ENCODE data around the gene ZMAT3.

DNA sequence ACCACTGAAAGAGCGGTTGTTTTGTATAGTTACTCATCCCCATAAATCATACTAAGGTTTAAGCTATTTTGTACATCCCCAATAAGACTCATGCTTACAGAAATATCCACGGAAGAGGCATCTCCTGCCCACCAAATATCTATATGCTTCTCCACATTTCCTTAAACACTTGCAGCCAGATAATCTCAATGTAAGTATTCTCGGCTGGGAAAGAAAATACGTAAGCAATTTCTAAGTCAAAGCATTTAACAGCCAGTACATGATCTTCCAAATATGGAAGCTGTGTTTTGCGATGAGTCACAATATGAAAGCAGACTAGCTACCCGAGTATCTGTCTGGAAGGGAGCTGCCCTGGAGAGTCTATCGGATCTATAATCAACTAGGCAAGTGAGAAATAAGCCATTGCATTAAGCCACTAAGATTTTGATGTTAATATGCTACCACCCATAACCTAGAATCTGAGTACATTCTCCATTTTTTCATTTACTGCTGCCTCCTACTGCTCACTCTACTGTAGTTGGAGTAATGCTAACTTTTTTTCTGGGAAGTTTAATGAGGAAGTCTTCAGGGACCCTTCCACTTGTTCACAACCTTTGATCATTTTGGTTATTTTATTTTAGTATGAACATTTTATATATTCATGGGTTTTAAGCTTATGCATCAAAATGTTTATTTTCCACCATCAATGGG is 26.9 kb upstream of the ZMAT3 start:
- TF ChIP-seq, protein P1, sequence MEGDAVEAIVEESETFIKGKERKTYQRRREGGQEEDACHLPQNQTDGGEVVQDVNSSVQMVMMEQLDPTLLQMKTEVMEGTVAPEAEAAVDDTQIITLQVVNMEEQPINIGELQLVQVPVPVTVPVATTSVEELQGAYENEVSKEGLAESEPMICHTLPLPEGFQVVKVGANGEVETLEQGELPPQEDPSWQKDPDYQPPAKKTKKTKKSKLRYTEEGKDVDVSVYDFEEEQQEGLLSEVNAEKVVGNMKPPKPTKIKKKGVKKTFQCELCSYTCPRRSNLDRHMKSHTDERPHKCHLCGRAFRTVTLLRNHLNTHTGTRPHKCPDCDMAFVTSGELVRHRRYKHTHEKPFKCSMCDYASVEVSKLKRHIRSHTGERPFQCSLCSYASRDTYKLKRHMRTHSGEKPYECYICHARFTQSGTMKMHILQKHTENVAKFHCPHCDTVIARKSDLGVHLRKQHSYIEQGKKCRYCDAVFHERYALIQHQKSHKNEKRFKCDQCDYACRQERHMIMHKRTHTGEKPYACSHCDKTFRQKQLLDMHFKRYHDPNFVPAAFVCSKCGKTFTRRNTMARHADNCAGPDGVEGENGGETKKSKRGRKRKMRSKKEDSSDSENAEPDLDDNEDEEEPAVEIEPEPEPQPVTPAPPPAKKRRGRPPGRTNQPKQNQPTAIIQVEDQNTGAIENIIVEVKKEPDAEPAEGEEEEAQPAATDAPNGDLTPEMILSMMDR (IDR thresholded peaks at IDR 0.05), result peak; percentile 33
- TF ChIP-seq REST (IDR thresholded peaks at IDR 0.05; ENCODE audit: low read depth, low read length) (no peak), FOXJ3 (CRISPR knock-in tag; IDR thresholded peaks at IDR 0.05) (no peak), SMC3 (IDR thresholded peaks at IDR 0.05; ENCODE audit: low read depth, low read length) (no peak)

All from SK-N-SH (cell line).